GM19324 (cell line): ENCODE measurements around the gene SLA2.
"Not testable (repeated sequence)": the region's sequence is repeated elsewhere in the genome, so short reads cannot be mapped to it uniquely, and the experiment has no call there.

ENCODE experiments used
- ATAC-seq: cut with Tn5 transposase; IDR thresholded peaks from one replicate; pipeline ENCODE4 v1.9.1; 2021; ENCODE audit warnings: mild to moderate bottlenecking, moderate library complexity; ENCODE audit not compliant: unreplicated experiment, low FRiP score

The SLA2 gene

DNA sequence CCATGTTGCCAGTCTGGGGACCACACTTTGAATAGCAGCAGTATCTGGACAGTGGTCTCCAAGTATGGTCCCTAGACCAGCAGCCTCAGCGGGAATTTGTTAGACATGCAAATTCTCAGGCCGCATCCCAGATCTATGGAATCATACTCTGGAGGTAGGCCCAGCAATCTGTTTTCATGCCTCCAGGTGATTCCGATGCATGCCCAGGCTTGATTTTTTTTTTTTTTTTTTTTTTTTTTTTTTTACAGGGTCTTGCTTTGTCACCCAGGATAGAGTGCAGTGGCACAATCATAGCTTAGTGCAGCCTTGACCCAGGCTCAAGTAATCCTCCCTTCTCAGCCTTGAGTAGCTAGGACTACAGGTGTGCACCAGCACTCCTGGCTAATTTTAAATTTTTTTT, 682 bp upstream of the SLA2 start:
- ATAC-seq, result no peak

DNA sequence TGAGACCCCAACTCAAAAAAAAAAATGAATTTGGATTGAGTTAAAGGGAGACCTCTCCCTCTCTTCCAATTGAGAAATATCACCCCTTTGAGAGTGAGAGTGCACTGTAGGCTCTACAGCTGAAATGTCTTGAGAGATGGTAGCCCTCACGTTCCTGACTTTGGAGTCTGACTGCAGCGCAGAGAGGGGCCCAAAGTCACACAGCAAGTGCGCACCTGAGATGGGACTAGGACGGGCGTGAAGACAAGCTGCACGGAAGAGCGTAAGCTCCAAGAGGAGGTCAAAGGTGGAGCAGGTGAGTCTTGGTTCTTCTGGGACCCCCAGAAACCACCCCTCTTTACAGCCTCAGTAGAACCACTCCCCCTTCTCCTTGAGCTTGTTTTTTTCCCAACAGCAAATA, 643 bp downstream of the SLA2 start:
- no peak for ATAC-seq

DNA sequence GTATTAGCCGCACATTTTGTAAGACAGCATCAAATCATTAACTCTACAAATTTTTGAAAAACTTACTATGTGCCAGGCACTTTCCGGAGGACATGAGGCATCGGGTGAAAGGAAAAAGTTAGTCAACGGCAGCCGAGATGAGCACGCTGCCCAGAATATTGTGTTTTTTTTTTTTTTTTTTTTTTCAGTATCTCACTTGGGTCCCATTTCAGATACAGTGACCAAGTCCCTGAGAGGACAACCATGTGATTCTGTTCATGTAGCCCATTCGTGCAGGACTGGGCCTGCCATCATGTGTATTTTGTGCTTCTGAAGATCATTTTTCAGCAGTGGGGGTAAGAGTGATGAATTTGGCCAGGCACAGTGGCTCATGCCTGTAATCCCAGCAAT, 1.3 kb downstream of the SLA2 start:
- ATAC-seq, result no peak

DNA sequence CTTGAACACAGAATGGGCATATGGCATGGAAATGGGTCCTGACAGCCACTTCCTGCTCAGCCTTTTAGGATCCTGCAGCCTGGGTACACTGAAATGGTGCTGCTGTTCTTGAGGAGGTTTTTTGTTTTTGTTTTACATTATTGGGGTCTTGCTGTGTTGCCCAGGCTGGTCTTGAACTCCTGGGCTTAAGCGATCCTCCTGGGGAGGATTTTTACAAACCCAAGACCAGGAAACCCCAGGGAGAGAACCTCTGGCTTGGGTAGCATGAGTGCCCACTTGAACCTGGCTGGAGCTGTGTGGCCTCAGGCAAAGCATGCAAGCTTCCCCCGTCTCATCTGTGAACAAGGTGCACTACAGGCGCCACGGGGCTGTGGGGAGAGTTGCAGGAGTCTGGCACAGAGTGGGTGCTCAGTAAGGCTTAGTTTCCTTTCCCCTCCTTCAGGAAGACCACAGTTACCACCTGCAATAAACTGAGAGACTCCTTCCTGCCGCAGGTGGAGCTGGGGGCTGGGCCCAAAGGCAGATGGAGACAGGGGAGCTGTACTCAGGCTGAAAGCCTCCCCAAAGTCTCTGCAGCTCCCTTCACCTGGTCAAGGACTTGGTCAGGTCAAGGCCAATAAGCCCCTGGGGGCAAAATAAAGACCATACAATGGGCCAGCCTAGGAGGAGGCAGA, 1.8 kb downstream of the SLA2 start:
- ATAC-seq, result no peak

DNA sequence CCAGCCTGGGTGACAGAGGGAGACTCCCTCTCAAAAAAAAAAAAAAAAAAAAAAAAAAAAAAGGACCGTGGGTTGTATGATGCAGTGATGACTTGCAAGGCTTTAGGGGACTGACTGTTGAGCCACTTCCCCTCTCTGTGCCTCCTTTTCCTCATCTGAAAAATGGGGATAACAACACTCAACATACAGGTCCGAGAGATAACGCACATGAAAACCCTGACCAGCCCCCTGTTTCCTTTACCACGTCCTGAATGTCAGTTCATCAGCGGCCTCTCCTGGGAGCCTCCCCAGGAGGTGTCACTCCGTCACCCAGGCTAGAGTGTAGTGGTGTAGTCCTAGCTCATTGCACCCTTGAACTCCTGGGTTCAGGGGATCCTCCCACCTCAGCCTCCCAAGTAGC, 3.9 kb downstream of the SLA2 start:
- no peak for ATAC-seq

DNA sequence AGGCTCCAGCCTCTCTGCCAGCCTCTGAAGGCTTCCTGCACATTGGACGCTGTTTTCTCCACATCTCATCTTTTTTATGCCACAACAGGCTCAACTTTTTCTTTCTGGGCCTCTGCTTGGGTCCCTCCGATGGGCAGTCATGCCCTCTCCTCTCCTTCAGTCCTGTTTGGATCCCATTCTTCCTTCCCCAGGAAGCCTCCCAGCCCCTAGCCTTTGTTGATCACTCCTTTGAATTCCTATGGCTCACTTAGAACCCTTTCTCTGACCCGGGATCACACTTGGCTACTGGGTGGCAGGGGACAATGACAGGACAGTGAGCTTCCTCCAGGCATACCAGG, 4.5 kb downstream of the SLA2 start:
- ATAC-seq, result no peak

DNA sequence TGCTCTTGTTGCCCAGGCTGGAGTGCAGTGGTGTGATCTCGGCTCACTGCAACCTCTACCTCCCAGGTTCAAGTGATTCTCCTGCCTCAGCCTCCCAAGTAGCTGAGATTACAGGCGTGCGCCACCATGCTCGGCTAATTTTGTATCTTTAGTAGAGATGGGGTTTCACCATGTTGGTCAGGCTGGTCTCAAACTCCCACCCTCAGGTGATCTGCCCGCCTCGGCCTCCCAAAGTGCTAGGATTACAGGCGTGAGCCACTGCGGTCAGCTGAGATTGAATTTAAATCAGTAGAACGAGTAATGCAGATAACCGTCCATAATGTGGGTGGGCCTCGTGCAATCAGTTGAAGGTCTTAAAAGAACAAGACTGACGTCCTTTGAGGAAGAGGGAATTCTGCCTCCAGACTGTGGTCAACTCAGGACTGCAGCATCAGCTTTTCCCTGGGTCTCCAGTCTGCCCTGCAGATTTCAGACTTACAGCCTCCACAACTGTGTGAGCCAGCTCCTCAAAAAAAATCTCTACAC, 7.1 kb downstream of the SLA2 start:
- ATAC-seq, result not testable (repeated sequence)

DNA sequence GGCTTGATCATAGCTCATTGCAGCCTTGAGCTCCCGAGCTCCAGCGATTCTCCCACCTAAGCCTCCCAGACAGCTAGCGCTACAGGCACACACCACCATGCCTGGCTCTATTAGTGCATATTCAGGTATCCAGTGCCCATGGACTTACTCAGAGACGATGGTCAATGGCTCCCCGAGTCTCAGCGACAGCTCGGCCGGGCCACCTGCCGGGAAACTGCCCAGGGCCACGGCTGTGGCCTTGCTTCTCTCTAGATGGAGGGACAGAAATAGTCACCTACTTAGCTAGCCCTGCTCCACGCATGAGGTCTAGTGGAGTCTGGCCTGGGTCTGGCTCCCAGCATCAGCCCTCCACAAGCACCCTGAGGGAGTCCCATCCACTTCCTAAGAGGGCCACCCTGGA, 11.7 kb downstream of the SLA2 start:
- ATAC-seq, result no peak

DNA sequence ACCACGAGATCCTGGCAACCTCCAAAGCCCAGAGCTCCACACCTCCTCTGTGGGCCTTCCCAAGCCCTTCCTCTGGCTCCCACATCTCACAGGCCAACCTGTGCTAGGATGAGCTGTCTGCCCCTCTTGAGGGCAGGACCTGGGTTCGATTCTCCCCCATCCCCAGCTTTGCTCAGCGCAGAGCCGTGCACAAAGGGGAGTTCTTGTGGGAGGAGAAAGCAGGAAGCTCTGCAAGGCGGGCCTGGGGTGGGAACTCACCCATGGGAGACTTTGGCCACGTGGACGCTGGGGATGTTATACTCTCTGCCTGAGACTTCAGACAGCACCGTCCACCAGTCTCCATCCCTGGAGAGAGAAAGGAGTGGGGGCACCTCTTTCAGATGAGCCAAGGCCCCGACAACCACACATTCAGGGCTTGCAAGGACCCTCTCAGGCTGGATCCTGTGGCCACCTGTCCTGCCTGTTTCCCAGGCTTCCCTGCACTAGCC, 12.7 kb downstream of the SLA2 start:
- ATAC-seq, result no peak

DNA sequence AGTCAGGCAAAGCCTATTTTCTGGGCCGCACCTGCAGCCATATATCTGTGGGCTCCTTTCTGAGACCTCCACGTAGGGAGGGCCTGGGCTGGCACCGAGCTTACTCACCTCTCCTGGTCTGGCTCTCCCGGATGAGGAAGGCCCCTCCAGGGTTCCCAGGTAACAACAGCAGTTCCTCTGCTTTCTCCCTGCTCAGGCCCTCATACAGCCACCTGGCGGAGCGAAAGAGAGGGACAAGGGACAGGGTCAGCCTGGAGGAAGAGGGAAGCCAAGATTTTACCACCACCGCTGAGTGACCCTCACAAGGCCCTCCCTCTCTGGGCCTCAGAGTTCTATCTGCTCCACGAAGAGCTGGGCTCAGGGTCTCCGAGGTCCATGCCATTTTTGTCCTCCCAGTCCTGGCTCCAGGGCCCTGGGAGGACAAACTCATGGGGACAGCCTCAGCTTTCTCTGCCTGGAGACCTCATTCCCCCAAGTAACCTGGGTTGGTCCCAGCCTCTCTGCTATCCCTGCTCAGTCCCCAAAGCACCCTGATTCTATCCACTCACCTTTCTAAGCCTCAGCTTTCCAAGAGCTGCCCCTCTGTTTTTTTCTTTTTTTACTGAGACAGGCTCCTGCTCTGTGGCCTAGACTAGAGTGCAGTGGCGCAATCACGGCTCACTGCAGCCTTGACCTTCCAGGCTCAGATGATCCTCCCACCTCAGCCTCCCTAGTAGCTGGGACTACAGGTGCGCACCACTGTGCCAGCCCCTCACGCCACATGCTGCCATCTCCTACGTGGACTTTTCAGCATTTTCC, 13.3 kb downstream of the SLA2 start:
- ATAC-seq, result no peak

DNA sequence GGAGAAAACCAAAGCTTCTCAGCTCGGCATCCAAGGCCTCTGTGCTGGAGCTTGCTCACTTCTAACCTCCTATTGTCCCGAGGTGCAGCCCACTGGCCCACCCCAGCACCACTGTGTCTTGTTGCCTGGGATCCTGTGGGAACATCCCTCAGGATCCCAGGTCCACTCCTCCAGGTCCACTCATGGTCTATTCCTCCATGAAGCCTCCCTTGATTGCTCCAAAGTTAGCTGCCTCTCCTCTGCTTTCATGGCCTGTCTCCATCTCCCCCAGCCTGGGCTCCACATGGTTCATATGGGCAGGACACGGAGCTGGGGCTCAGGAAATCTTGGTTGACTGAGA, 13.9 kb downstream of the SLA2 start:
- ATAC-seq, result no peak

DNA sequence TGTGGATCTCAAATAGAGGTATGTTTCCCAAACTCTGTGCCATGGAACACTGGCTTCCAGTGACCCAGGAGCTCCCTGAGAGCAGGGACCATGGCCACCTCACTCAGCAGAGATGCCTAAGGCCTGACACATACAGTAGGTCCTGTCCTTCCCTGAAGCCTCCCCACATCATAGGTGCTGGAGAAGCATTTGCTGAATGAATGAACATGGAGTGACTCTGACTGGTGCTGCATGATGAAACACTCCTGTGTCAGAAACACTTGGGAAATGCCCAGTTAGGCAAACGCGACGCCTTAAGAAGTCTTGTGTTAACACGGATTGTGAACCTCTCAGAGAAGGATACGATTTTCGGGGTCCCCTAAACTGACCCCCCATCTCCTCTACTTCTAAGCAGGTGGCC, 14.3 kb downstream of the SLA2 start:
- no peak for ATAC-seq

DNA sequence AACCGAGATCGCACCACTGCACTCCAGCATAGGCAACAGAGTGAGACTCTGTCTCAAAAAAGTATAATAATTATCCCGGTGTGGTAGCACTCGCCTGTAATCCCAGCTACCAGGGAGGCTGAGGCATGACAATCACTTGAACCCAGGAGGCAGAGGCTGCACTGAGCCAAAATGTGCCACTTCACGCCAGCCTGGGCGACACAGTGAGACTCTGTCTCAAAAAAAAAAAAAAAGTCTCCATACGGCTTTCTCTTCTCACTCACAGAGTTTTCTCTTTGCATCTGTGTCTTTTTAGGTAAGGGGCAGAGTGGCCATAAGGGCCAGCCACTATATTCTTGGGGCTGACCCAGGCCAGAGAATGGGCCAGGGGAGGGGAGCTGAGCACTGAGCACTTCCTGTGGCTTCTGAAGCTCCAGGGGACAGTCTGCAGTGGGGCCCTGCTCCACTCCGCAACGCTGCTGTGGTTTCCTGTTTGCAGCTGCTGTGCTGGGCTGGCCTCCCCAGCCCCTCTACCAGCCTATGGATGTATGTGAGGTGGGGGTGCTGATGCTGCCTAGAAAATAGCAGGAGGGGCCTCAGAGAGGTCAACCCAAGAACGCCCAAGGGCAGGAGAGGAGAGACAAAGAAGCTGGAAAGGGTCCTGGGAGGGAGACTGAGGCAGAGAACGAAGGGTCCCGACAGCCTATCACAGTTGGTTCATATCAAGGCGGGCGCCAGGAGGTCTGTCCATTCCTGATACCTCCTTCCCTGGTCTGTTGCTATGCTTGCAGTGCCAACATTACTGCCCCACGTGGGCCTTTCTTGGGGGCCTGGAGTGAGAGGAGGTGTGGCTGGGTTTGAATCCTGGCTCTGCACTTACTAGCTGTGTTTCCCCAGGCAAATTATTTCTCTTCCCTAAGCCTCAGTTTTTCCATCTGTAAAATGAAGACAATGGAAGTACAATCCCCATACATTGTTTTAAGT, 16.0 kb downstream of the SLA2 start:
- no peak for ATAC-seq

DNA sequence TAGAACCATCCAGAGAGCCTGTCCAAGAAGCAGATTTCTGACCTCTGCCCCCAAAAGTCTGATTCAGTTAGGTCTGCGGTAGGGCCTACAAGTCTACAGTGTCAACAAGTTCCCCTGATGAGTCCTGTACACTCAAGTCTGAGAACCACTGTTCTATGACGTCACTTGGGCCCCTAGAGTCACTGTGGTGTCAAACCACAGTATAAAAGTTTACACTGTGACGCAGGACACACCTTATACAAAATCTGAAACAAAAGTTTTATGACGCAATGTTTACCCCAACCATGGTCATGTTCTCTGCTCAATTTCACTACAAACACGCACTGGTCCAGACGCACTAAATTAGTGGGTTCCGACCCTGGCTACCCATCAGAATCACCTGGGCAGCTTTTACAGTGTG, 17.9 kb downstream of the SLA2 start:
- no peak for ATAC-seq

DNA sequence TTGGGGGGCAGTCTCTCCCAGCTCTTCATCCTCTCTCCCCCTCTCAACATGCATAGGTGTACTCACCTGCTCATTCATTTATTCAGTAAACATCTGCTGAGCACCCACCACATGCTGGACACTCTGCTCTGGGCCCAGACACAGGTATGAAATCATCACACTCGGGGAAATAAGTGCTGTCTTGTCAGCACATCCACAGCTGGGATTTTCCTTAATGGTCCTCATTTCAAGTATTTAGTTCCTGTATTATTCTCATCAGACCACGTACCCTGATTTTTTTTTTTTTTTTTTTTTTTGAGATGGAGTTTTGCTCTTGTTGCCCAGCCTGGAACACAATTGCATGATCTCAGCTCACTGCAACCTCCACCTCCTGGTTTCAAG, 21.1 kb downstream of the SLA2 start:
- ATAC-seq, result no peak

DNA sequence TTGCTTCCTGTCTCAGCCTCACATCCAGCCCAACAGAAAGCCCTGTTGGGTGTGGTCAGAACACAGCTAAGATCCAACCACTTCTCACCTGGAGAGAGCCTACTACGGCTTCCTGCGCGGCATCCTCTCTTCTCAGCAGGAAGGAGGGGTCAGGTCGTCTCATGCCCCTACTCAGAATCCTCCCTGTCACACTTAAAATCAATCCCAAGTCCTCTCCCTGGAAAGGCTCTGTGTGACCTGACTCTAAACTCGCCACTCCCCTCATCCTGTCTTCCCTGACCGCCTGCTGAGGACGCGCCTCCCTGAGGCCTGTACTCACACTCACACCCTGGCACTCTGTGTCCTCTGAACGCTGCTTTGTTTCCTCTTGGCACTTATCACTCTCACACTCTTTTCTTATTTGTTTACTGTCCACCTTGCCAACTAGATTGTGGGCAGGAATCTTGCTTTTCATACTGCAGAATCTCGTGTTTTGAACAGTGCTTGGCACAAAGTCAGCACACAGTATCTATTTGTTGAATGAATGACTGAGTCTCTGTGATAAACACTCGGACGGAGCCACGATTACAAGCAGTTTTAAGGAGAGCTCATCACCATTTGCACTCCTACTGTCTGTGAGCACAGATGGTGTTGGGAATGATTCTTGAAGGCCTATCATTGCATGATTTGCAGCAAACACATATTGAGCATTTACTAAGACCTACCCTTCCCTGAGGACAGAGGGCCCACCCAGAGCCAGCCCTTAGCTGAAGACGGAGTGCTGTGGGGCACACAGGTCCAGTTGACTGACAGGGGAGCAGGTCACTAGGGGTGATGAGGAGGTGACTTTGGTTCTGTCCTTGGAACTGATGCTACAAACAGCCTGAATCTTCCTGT, 21.7 kb downstream of the SLA2 start:
- ATAC-seq, result no peak

DNA sequence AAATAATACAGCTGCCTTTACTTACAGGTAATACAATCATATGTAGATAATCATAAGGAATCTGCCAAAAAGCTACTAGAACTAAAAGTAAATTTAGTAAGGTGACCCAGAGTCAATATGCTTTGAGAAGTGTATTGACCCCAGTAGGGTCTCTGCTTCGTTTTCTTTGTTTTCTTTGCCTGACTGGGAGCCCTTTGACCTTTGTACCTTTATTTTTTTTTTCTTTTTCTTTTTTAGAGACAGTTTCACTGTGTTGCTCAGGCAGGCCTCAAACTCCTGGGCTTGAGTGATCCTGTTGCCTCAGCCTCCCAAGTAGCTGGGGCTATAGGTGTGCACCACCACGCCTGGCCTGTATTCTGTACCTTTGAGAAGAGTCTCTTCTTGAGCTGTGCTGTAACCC, 22.6 kb downstream of the SLA2 start:
- no peak for ATAC-seq

DNA sequence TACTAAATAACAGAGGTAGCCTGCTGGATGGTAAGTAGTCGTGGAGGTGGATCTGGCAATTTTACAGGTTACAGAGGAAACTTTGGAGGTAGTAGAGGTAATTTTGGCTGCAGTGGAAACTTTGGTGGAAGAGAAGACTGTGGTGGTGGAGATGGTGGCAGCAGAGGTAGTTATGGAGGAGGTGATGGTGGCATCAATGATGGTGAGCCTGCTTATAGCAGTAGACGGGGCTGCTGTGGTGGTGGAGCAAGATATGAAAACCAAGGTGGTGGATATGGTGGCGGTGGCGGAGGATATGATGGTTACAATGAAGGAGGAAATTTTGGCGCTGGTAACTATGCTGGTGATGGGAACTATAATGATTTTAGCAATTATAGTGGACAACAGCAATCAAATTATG, 25.1 kb downstream of the SLA2 start:
- no peak for ATAC-seq

DNA sequence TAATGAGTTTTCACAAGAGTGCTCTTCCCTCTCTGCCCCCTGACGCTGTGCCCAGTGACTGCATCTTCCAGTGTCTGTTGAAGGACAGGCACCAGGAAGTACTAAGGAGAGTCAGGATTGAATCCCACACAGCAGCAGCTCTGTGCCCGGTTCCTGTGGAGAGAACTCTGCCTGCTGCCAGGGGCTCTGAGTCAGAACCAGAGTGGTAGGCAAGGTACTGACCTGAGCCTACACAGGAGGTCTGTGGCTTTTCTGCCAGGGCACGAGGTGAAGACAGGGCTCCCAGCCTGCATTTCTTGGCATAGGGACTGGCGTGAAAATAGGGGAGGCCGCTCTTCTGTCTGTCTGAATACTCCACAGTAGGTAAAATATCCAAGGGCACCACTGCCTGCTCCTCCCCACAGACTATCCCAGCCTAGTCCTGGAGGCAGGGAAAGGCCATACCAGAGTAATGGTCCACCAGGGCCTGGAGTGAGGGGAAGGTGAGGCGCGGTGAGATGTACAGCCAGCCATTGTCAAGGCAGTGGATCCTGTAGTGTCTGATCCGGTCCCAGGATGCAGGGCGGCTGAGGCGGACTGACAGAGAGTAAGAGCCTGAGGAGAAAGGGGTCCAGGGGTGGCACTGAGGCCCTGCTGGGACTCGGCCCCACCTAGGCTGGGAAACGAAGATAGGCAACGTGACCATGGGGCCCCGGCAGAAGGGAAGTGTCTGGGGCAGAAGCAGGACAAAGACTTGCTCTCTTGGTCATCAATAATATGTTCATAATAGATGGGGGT, 31.0 kb downstream of the SLA2 start:
- ATAC-seq, result no peak
